GM23338 (cell line): ENCODE results near the gene ITPRID2. TPM values are rescaled to one million over a fixed set of nuclear protein-coding genes. Genes with fewer than 3 reads are reported as not detected.

Source experiments
- ATAC-seq: fragments of 200-7000 bp; cut with Tn5 transposase; 3 replicates; pipeline ENCODE4 v1.9.1; 2020
- DNase-seq: peaks from one replicate; pipeline ENCODE4 v3.0.0-alpha.2; 2015; ENCODE audit warnings: low spot score
- H2AFZ ChIP-seq: fragments of 200-600 bp; sonication (generic); 2 replicates; pipeline ENCODE4 v1.8.0; 2016; ENCODE audit warnings: antibody characterized with exemption, mild to moderate bottlenecking, moderate library complexity
- H3F3A ChIP-seq: fragments of 200-600 bp; sonication (generic); replicated peaks from 2 replicates; pipeline ENCODE4 v1.8.0; 2017; ENCODE audit warnings: antibody characterized with exemption, mixed run types, low read depth
- H3K27ac ChIP-seq: fragments of 200-600 bp; sonication (generic); 2 replicates; pipeline ENCODE4 v1.6.1; 2016; ENCODE audit warnings: low read depth
- H3K27me3 ChIP-seq: fragments of 200-600 bp; sonication (generic); 2 replicates; pipeline ENCODE4 v1.8.0; 2016; ENCODE audit warnings: mild to moderate bottlenecking, mixed run types, moderate library complexity; ENCODE audit not compliant: insufficient read depth
- H3K36me3 ChIP-seq: fragments of 200-600 bp; sonication (generic); 2 replicates; pipeline ENCODE4 v1.8.0; 2016; ENCODE audit warnings: mild to moderate bottlenecking; ENCODE audit not compliant: insufficient read depth
- H3K4me1 ChIP-seq: fragments of 200-600 bp; sonication (generic); 2 replicates; pipeline ENCODE4 v1.8.0; 2016; ENCODE audit warnings: mild to moderate bottlenecking, moderate library complexity; ENCODE audit not compliant: insufficient read depth
- H3K4me2 ChIP-seq: fragments of 200-600 bp; sonication (generic); 2 replicates; pipeline ENCODE4 v1.7.1; 2017; ENCODE audit warnings: mixed run types
- H3K4me3 ChIP-seq: fragments of 200-600 bp; sonication (generic); 2 replicates; pipeline ENCODE4 v1.6.1; 2016; ENCODE audit warnings: mixed run types
- H3K79me2 ChIP-seq: fragments of 200-600 bp; sonication (generic); replicated peaks from 2 replicates; pipeline ENCODE4 v1.8.0; 2017; ENCODE audit warnings: mild to moderate bottlenecking; ENCODE audit not compliant: insufficient read depth
- H3K9me2 ChIP-seq: fragments of 200-600 bp; sonication (generic); 2 replicates; pipeline ENCODE4 v1.8.0; 2017; ENCODE audit not compliant: insufficient read depth
- H4K20me1 ChIP-seq: fragments of 200-600 bp; sonication (generic); replicated peaks from 2 replicates; pipeline ENCODE4 v1.8.0; 2017; ENCODE audit warnings: mild to moderate bottlenecking; ENCODE audit not compliant: insufficient read depth
- H3K27ac Mint-ChIP-seq: 2 replicates; pipeline ENCODE4 v1.8.0; 2020; ENCODE audit warnings: inconsistent platforms, mild to moderate bottlenecking, moderate library complexity, mixed read lengths
- H3K27me3 Mint-ChIP-seq: 3 replicates; pipeline ENCODE4 v1.8.0; 2022; ENCODE audit warnings: low read depth, mild to moderate bottlenecking, moderate library complexity, mixed read lengths, inconsistent platforms; ENCODE audit not compliant: insufficient read depth, poor library complexity
- H3K36me3 Mint-ChIP-seq: 3 replicates; pipeline ENCODE4 v1.8.0; 2021; ENCODE audit warnings: low read depth, mild to moderate bottlenecking, inconsistent platforms, moderate library complexity, mixed read lengths
- H3K4me1 Mint-ChIP-seq: 3 replicates; pipeline ENCODE4 v1.8.0; 2020; ENCODE audit warnings: mild to moderate bottlenecking, inconsistent platforms, mixed read lengths
- H3K4me3 Mint-ChIP-seq: 3 replicates; pipeline ENCODE4 v1.8.0; 2021; ENCODE audit warnings: moderate library complexity, mild to moderate bottlenecking, inconsistent platforms, mixed read lengths
- H3K9me3 Mint-ChIP-seq: 3 replicates; pipeline ENCODE4 v1.8.0; 2020; ENCODE audit warnings: moderate library complexity, mild to moderate bottlenecking, inconsistent platforms, mixed read lengths
- CREB1 ChIP-seq: fragments of 250-450 bp; sonication (Bioruptor Pico); IDR thresholded peaks from 2 replicates; pipeline ENCODE4 v1.5.0; 2020; ENCODE audit warnings: low read depth, mild to moderate bottlenecking, moderate library complexity
- CTCF ChIP-seq, 2 experiments: fragments of 200-600 bp in 1 of 2; sonication (generic) in 1 of 2; conservative IDR thresholded peaks; 2 replicates each; pipeline versions ENCODE4 v1.5.1 to v1.6.1; 2016 to 2017; ENCODE audit warnings: antibody characterized with exemption in 2 of 2, low read depth in 2 of 2, mild to moderate bottlenecking in 2 of 2, moderate library complexity in 1 of 2
- ETS1 ChIP-seq: IDR thresholded peaks from 2 replicates; pipeline ENCODE4 v1.6.1; 2016; ENCODE audit warnings: antibody characterized with exemption
- EZH2 ChIP-seq: fragments of 200-600 bp; sonication (generic); IDR thresholded peaks from one replicate; pipeline ENCODE4 v1.8.0; 2017; ENCODE audit warnings: antibody characterized with exemption, mild to moderate bottlenecking, low read depth; ENCODE audit not compliant: unreplicated experiment
- EZH2phosphoT487 ChIP-seq: fragments of 200-600 bp; sonication (generic); IDR thresholded peaks from one replicate; pipeline ENCODE4 v1.8.1; 2018; ENCODE audit warnings: antibody characterized with exemption; ENCODE audit not compliant: unreplicated experiment
- JUNB ChIP-seq: IDR thresholded peaks from one replicate; pipeline ENCODE4 v1.6.1; 2016; ENCODE audit warnings: antibody characterized with exemption; ENCODE audit not compliant: unreplicated experiment
- NANOG ChIP-seq: IDR thresholded peaks from 2 replicates; pipeline ENCODE4 v1.6.1; 2016; ENCODE audit warnings: antibody characterized with exemption, borderline replicate concordance
- POLR2AphosphoS5 ChIP-seq: IDR thresholded peaks from 2 replicates; pipeline ENCODE4 v1.6.1; 2016; ENCODE audit warnings: antibody characterized with exemption, low read depth
- REST ChIP-seq: IDR thresholded peaks from one replicate; pipeline ENCODE4 v1.6.1; 2018; ENCODE audit warnings: antibody characterized with exemption; ENCODE audit not compliant: unreplicated experiment
- STAT1 ChIP-seq: IDR thresholded peaks from one replicate; pipeline ENCODE4 v1.6.1; 2016; ENCODE audit warnings: antibody characterized with exemption; ENCODE audit not compliant: unreplicated experiment
- ZNF114 ChIP-seq: fragments of 250-450 bp; sonication (Bioruptor Pico); IDR thresholded peaks from 2 replicates; pipeline ENCODE4 v1.5.0; 2020; ENCODE audit warnings: mild to moderate bottlenecking, moderate library complexity
- ZNF331 ChIP-seq: fragments of 250-450 bp; sonication (Bioruptor Pico); IDR thresholded peaks from 2 replicates; pipeline ENCODE4 v1.5.0; 2020; ENCODE audit warnings: low read depth, mild to moderate bottlenecking, moderate library complexity
- ZNF462 ChIP-seq: fragments of 250-450 bp; sonication (Bioruptor Pico); IDR thresholded peaks from 2 replicates; pipeline ENCODE4 v1.5.0; 2020; ENCODE audit warnings: mild to moderate bottlenecking, moderate library complexity
- polyA plus RNA-seq: library from polyadenylated mRNA; unstranded; fragments of >200 nt; fragmentation: Nextera tagmentation; extraction: Ambion mirVana; gene quantifications from 2 replicates; pipeline ENCODE4 v1.2.1, GENCODE V29; 2016
- total RNA-seq: library from RNA; depleted of rRNA; stranded (reverse); fragments of >200 nt; shearing (Covaris generic); gene quantifications from 2 replicates; pipeline ENCODE4 v1.2.3, GENCODE V29; 2014

ITPRID2 gene
- total and polyA plus RNA-seq, 2 experiments from 2014 or later = 4.4 to 12.0 TPM

- Mint-ChIP-seq H3K4me1 (peaks cover 30% of the 10 kb centered on the region), H3K36me3 (no peaks in the 10 kb centered on the region), H3K9me3 (no peaks in the 10 kb centered on the region), H3K27ac (no peak overlapping the region), H3K27me3 (no peaks in the 10 kb centered on the region), H3K4me3 (no peak overlapping the region)
- H3F3A ChIP-seq = no peaks in the 10 kb centered on the region
- H2AFZ ChIP-seq = no peak overlapping the region
- ATAC-seq (no peak), DNase-seq (no peak)
- no peaks in the 10 kb centered on the region for H3K79me2 ChIP-seq
- no peak for TF ChIP-seq STAT1
- no peak for TF ChIP-seq ZNF462
- no peak for TF ChIP-seq EZH2
- TF ChIP-seq EZH2phosphoT487 = no peak
- no peak for TF ChIP-seq POLR2AphosphoS5
- no peak for TF ChIP-seq JUNB
- no peak for TF ChIP-seq REST
- no peak for TF ChIP-seq ZNF331
- TF ChIP-seq ZNF114 (CRISPR knock-in tag) = no peak
- TF ChIP-seq CREB1 (CRISPR knock-in tag) = no peak
- no peak for TF ChIP-seq CTCF (conservative IDR thresholded peaks at IDR 0.05; ENCODE audit: low read depth in 2 of 2)
- TF ChIP-seq ETS1 = no peak
- TF ChIP-seq NANOG = no peak
- H4K20me1 ChIP-seq = no peaks in the 10 kb centered on the region
- H3K4me3 ChIP-seq = no peak overlapping the region
- peaks cover 30% of the 10 kb centered on the region for H3K4me1 ChIP-seq
- H3K36me3 ChIP-seq = no peaks in the 10 kb centered on the region
- H3K4me2 ChIP-seq = no peak overlapping the region
- no peaks in the 10 kb centered on the region for H3K27me3 ChIP-seq
- no peak overlapping the region for H3K27ac ChIP-seq
- no peaks in the 10 kb centered on the region for H3K9me2 ChIP-seq
Measured at GRCh38 chr2:181851726-181852125, 39.8 kb upstream of the ITPRID2 start.
